Glomerular visceral epithelial cell (primary cell): ENCODE data around the gene MUL1.
A peak's percentile ranks its signal among the peaks of the same experiment; 100 is the strongest.
"Not testable (repeated sequence)": the region's sequence is repeated elsewhere in the genome, so short reads cannot be mapped to it uniquely, and the experiment has no call there.

ENCODE experiments used
- DNase-seq: peaks from one replicate; pipeline ENCODE4 v3.0.0-alpha.2; 2016; ENCODE audit errors: extremely low spot score

The MUL1 gene

GRCh38 chr1:20507564-20508410 lies at the start of gene MUL1:
MUL1 (minus strand) TSS chr1:20508151; CDS start chr1:20508024, 127 bp downstream.
- peak; percentile 88 for DNase-seq

- no peak for DNase-seq
Measured at GRCh38 chr1:20555758-20556120, 47.8 kb upstream of the MUL1 start.

GRCh38 chr1:20555025-20555757 lies 47.2 kb upstream of the MUL1 start:
- DNase-seq = no peak

- no peak for DNase-seq
Measured at GRCh38 chr1:20552728-20553445, 44.9 kb upstream of the MUL1 start.

DNA sequence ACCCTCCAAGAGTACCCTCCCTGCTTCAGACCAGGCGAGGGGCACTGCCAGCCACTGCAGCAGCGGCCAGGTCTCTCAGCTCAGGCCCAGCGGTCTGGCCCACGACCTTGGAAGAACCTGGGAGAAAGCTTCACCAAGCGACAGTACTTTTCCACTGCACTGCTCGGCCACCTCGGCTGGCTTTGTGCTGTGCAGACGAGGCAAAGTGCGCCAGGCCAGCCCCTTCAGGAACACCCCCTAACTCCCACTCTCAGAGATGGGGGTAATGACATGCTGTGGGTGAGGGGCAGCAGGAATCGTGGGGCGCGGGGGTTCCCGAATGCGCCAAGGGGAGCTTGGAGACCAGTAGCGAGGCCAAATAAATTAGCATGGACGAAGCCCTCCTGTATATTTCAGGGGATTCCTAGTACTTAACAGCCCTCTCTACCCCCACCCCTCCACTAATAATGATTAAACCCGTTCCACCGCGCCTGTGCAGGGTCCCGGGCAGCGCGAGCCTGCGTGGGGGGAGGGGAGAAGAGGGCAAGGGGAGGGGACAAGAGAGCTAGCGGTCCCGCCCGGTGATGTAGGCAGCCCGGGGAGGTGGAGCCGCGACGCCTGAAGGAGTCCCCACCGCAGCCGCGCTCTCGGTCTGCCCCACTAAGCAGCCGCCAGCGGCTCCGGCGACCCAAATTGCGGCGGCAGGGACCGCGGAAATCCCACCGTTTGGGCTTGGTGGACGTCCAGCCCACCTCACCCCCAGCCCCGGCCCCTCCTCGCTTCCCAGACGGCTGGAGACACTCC lies 44.2 kb upstream of the MUL1 start, which contains the start of gene FAM43B:
Gene FAM43B, plus strand, starts transcription at position 629 of the 783 bp plus-strand sequence. CDS start 401 bp downstream, outside the sequence.
- peak; percentile 14 for DNase-seq

DNA sequence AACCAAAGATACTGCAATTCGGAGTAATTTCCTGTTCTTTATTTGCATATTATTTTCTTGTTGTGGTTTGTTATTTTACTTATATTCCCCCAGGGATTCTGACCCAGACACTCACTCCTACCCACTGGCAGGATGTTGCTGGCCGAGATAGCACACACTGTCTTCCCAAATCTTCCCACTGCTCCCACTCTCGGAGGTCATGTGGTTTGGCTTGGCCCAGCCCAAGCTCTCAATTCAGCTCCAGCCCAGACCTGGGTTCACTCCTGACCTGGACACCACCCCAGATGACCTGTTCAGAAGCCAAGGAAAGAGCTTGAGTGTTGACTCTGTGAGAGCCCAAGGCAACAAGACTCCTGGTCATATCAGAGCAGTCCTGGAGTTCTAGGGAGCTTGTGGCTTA lies 43.2 kb upstream of the MUL1 start:
- DNase-seq = no peak

DNA sequence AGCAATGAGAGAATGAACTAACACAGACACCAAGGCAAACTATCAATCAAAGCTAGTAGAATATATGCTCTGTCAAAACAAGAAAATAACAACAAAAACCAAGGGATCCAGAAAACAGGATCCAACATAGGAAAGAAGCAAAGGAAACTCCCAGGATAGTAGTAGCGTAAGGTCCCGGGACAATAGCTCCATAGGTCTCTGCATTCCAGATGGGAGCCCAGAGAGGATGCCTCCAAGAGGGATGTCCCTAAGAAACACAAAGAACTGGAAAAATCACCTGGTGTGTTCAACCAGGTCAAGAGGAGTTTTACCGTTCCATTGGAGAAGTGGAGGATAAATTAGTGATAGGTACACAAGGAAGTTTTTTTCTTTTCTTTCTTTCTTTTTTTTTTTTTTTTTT lies 38.7 kb upstream of the MUL1 start:
- DNase-seq = no peak

- DNase-seq = no peak
Measured at GRCh38 chr1:20540281-20540680, 32.3 kb upstream of the MUL1 start.

DNA sequence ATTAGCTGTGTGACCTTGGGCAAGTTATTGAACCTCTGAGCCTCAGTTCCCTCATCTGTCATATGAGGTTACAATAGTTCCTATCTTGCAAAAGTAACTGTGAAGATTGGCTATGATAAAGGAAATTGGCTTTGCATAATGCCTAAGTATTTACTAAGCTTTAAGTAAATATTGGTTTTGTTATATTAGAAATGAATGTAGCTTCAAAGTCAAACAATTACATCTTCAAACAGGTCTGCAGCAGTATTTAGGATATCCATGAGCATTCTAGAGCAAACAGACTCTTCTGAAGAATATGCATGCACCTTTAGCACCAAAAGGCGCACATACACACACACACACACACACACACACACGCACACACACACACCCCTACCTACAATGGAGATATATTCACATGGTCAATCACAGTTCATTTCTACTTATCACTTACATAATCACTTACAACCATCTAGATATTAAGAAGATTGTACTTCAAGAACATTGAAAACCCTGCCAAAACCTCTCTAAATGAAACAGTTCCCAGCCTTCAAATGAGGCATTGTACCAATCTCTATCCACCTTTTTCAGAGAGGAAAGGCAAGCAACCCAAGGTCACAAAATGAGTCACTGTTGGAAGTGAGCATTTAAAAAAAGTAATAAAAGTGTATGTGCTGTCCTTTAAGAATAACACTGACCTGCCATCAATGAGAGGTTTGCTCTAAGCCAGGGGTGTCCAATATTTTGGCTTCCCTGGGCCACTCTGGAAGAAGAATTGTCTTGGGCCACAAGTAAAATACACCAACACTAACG lies 31.0 kb upstream of the MUL1 start:
- DNase-seq = no peak

DNA sequence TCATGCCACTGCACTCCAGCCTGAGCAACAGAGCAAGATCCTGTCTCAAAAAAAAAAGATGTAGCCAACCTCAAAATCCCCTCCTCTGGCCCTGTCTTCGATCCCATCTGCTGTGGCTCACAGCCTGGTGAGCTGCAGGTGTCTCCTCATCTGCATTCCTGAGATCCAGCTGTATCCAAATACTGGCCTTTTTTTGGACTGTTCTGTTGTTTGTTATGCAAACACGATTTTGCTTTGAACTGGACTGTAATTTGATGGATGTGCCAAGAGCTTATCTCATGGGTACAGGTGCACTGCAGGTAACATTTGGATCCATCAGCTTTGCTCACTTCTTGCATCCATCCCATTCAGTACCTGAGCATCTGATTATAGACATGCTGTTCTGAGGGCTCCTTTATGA lies 30.3 kb upstream of the MUL1 start:
- no peak for DNase-seq

- no peak for DNase-seq
Measured at GRCh38 chr1:20534659-20535417, 26.9 kb upstream of the MUL1 start.

- no peak for DNase-seq
Measured at GRCh38 chr1:20533635-20534034, 25.7 kb upstream of the MUL1 start.

GRCh38 chr1:20530901-20531300 lies 22.9 kb upstream of the MUL1 start:
- DNase-seq = no peak

DNA sequence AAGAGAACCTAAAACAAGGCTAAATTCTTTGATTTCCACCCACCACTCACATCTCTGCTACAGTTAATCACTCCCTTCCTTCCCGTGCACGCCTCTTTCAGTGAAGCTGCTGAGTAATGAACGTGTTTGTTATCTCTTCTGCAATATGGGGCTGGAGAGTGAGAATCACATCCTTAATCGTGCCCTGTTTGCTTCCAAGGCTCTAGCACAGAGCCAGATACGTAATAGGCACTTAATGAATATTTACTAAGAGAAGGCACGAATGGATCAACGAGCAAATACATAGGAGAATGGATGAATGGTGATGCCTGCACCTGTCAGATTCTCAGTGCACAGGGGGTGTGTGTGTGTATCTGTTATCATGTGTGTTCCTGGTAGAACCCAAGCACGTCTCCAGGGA lies 22.4 kb upstream of the MUL1 start:
- no peak for DNase-seq

GRCh38 chr1:20528221-20528620 lies 20.3 kb upstream of the MUL1 start:
- no peak for DNase-seq

- no peak for DNase-seq
Measured at GRCh38 chr1:20526267-20526666, 18.3 kb upstream of the MUL1 start.

DNA sequence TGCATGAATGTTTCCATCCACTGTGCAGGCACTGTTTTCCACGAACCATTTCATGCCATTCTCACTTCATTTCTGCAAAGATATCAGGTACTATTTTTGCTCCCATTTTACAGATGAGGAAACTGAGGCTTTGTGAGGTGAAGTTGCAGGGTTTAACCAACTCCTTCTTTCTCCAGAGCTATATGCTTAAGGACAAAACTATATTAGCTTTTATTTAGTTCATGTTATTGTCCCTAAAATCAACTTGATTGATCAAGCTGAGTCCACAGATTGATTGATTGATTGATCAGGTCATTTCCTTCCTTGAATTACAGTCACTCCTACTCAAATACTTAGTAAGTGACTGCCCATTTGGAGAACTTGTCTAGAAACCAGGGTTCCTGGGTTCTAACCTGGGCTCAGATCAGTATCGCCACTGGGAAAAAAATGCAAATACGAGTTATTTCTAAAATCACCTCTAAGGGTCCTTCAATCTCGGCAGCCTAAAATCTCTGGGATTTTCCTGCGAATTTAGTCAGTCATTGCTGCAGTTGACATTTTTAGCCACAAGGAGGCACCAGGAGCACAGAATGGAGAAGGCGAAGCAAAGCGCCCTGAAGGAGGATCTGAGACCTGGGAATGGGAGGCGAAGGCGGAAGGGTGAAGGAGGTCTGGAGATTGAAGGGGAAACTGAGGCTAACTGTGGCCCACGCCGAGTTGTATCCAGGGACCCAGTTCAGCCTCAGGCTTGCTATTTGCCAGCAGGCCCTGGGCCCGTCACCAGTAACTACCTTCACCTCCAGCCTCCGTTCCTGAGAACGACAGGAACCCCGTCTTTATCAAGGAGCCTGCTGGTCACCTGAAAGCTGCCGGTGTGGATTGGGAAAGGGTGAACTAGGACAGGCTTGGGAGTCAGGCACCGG lies 14.3 kb upstream of the MUL1 start:
- DNase-seq = peak; percentile 79

DNA sequence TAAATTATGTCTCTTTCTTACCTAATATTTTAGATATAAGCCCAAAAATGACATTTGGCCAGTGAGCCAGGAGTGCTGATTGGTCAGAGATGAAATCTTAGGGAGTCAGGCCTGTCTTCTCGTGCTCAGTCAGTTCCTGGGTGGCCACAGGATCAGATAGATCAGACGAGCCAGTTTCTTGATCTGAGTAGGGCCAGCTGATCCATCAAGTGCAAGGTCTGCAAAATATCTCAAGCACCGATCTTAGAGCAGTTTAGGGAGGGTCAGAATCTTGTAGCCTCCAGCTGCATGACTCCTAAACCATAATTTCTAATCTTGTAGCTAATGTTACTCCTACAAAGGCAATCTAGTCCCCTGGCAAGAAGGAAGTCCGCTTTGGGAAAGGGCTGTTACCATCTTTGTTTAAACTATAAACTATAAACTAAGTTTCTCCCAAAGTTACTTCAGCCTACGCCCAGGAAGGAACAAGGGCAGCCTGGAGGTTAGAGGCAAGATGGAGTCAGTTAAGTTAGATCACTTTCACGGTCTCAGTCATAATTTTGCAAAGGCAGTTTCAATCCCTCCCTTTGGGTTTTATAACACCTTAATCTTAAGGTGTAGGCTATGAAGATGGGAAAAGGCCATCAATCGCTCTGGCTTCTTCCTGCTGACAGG lies 11.8 kb upstream of the MUL1 start:
- DNase-seq = not testable (repeated sequence)
